IMR-90 (cell line): ENCODE data around the gene DDX53. TPM values are rescaled to one million over a fixed set of nuclear protein-coding genes. Genes with fewer than 3 reads are reported as not detected.

Experiments
- ATAC-seq: fragments of 200-7000 bp; cut with Tn5 transposase; 2 replicates; pipeline ENCODE4 v1.9.1; 2020; ENCODE audit warnings: low read depth, mild to moderate bottlenecking, moderate library complexity
- BruUV-seq: library from RNA; stranded (reverse); fragments of 400-500 nt; replicated peaks from 2 replicates; lab custom pipeline; 2021; lab: Mats Ljungman, UMichigan
- CTCF ChIA-PET: fragments of 300-600 bp; formaldehyde crosslinking; extraction: SDS; loops from one replicate; lab custom pipeline; 2021; ENCODE audit warnings: antibody characterized with exemption; lab: Yijun Ruan, JAX
- POLR2A ChIA-PET: fragments of 300-600 bp; sonication (Branson Sonifier 250); formaldehyde crosslinking; loops from one replicate; lab custom pipeline; 2022; ENCODE audit warnings: antibody characterized with exemption; ENCODE audit not compliant: unreplicated experiment; lab: Charles Lee
- DNase-seq: peaks from one replicate; pipeline ENCODE4 v3.0.0; 2013
- H2AFZ ChIP-seq: replicated peaks from 2 replicates; pipeline ENCODE3; 2013; ENCODE audit warnings: low read length, mild to moderate bottlenecking; ENCODE audit not compliant: poor library complexity
- H2AK5ac ChIP-seq: 2 replicates; pipeline ENCODE4 v1.6.1; 2013; ENCODE audit warnings: low read depth, low read length, inconsistent platforms
- H2AK9ac ChIP-seq: replicated peaks from 2 replicates; pipeline ENCODE3; 2013; ENCODE audit warnings: mild to moderate bottlenecking, low read depth, low read length, moderate library complexity; ENCODE audit not compliant: poor library complexity
- H2BK120ac ChIP-seq: 2 replicates; pipeline ENCODE4 v1.6.1; 2013; ENCODE audit warnings: low read depth, low read length, inconsistent platforms
- H2BK15ac ChIP-seq: 3 replicates; pipeline ENCODE4 v1.6.1; 2013; ENCODE audit warnings: low read depth, low read length, inconsistent platforms
- H2BK20ac ChIP-seq: 2 replicates; pipeline ENCODE4 v1.6.1; 2013; ENCODE audit warnings: low read depth, mild to moderate bottlenecking, inconsistent platforms, low read length, moderate library complexity
- H2BK5ac ChIP-seq: 2 replicates; pipeline ENCODE4 v1.6.1; 2013; ENCODE audit warnings: mild to moderate bottlenecking, low read depth, low read length, inconsistent platforms; ENCODE audit not compliant: poor library complexity, severe bottlenecking
- H3K14ac ChIP-seq: replicated peaks from 2 replicates; pipeline ENCODE4 v1.6.1; 2013; ENCODE audit warnings: low read depth, low read length, inconsistent platforms
- H3K18ac ChIP-seq: 2 replicates; pipeline ENCODE4 v1.6.1; 2013; ENCODE audit warnings: low read depth, low read length, control low read depth
- H3K23ac ChIP-seq: 2 replicates; pipeline ENCODE4 v1.6.1; 2013; ENCODE audit warnings: low read depth, low read length, inconsistent platforms
- H3K27ac ChIP-seq: 2 replicates; pipeline ENCODE4 v1.5.1; 2013; ENCODE audit warnings: mild to moderate bottlenecking, control low read depth, low read length; ENCODE audit not compliant: insufficient read depth
- H3K27me3 ChIP-seq: 2 replicates; pipeline ENCODE4 v1.6.1; 2013; ENCODE audit warnings: low read length; ENCODE audit not compliant: control insufficient read depth, insufficient read depth
- H3K36me3 ChIP-seq: 2 replicates; pipeline ENCODE4 v1.6.1; 2013; ENCODE audit warnings: low read length, mixed read lengths; ENCODE audit not compliant: control insufficient read depth, insufficient read depth
- H3K4ac ChIP-seq: 2 replicates; pipeline ENCODE4 v1.6.1; 2013; ENCODE audit warnings: low read depth, low read length, inconsistent platforms
- H3K4me1 ChIP-seq: 2 replicates; pipeline ENCODE4 v1.6.1; 2013; ENCODE audit warnings: low read length, mixed read lengths; ENCODE audit not compliant: control insufficient read depth, insufficient read depth
- H3K4me2 ChIP-seq: 2 replicates; pipeline ENCODE4 v1.6.1; 2013; ENCODE audit warnings: low read depth, mild to moderate bottlenecking, control low read depth, low read length, moderate library complexity
- H3K4me3 ChIP-seq: 2 replicates; pipeline ENCODE4 v1.5.1; 2013; ENCODE audit warnings: low read depth, mild to moderate bottlenecking, control low read depth, low read length, moderate library complexity; ENCODE audit not compliant: insufficient read depth
- H3K56ac ChIP-seq: 2 replicates; pipeline ENCODE4 v1.6.1; 2013; ENCODE audit warnings: low read length, inconsistent platforms; ENCODE audit not compliant: insufficient read depth; ENCODE audit errors: extremely low read depth
- H3K79me1 ChIP-seq, 2 experiments: 2 replicates each; pipeline ENCODE4 v1.6.1; 2013; ENCODE audit warnings: low read length in 2 of 2, inconsistent platforms in 1 of 2, low read depth in 1 of 2
- H3K9ac ChIP-seq: 2 replicates; pipeline ENCODE4 v1.6.1; 2013; ENCODE audit warnings: low read depth, low read length, control low read depth
- H3K9me1 ChIP-seq: 2 replicates; pipeline ENCODE4 v1.6.1; 2013; ENCODE audit warnings: low read length, inconsistent platforms; ENCODE audit not compliant: insufficient read depth
- H3K9me3 ChIP-seq: 2 replicates; pipeline ENCODE4 v1.6.1; 2013; ENCODE audit warnings: low read length; ENCODE audit not compliant: control insufficient read depth, insufficient read depth
- H4K20me1 ChIP-seq: 2 replicates; pipeline ENCODE4 v1.6.1; 2013; ENCODE audit warnings: low read length, inconsistent platforms; ENCODE audit not compliant: insufficient read depth
- H4K5ac ChIP-seq: 2 replicates; pipeline ENCODE4 v1.6.1; 2013; ENCODE audit warnings: mild to moderate bottlenecking, low read depth, low read length, control low read depth
- H4K8ac ChIP-seq, 2 experiments: 2 replicates each; pipeline ENCODE4 v1.6.1; 2013; ENCODE audit warnings: low read depth in 2 of 2, low read length in 2 of 2, control low read depth in 1 of 2, inconsistent platforms in 1 of 2
- H4K91ac ChIP-seq: 2 replicates; pipeline ENCODE4 v1.6.1; 2013; ENCODE audit warnings: low read depth, low read length, inconsistent platforms; ENCODE audit not compliant: insufficient read depth
- CEBPB ChIP-seq: IDR thresholded peaks from 2 replicates; pipeline ENCODE4 v1.6.1; 2012; ENCODE audit warnings: low read depth, low read length, improper control_type of control experiment
- FOS ChIP-seq: fragments of 150-350 bp; IDR thresholded peaks from 2 replicates; pipeline ENCODE4 v1.6.1; 2016; ENCODE audit warnings: low read depth, low read length
- MAFK ChIP-seq: IDR thresholded peaks from 2 replicates; pipeline ENCODE4 v1.6.1; 2012; ENCODE audit warnings: low read depth, low read length, improper control_type of control experiment
- MAZ ChIP-seq: IDR thresholded peaks from 2 replicates; pipeline ENCODE4 v1.6.1; 2012; ENCODE audit warnings: low read depth, mild to moderate bottlenecking, low read length, improper control_type of control experiment, moderate library complexity, borderline replicate concordance
- NFE2L2 ChIP-seq: fragments of 150-350 bp; IDR thresholded peaks from 2 replicates; pipeline ENCODE4 v1.6.1; 2016; ENCODE audit warnings: low read depth, mild to moderate bottlenecking, low read length
- RFX5 ChIP-seq: IDR thresholded peaks from 2 replicates; pipeline ENCODE4 v1.8.0; 2012; ENCODE audit warnings: low read depth, mild to moderate bottlenecking, low read length, moderate library complexity
- WGBS, 2 experiments: methylation state at CpG; one replicate each; pipeline versions ENCODE4 v1.1.5 to v1.1.7; 2013; ENCODE audit warnings: missing lambda C conversion rate in 2 of 2; ENCODE audit not compliant: insufficient read length in 1 of 2; ENCODE audit errors: extremely low coverage in 2 of 2; 5-methylcytosine and 5-hydroxymethylcytosine counted together
- dilution Hi-C: fragments of 300-500 bp; cut with HindIII; formaldehyde crosslinking; loops from one replicate; pipeline ENCODE4 v1.14.3; 2018; ENCODE audit warnings: low sequenced_read_pairs; ENCODE audit not compliant: unreplicated experiment
- in situ Hi-C: fragments of 300-500 bp; cut with MboI; formaldehyde crosslinking; loops from 3 replicates; pipeline ENCODE4 v1.14.3; 2019; ENCODE audit warnings: low sequenced_read_pairs, inconsistent platforms, mixed read lengths
- intact Hi-C: fragments of 100-400 bp; cut with micrococcal nuclease; formaldehyde crosslinking; loops from 2 replicates; pipeline ENCODE4 v1.10.0; 2022
- polyA plus RNA-seq, 3 experiments: library from polyadenylated mRNA; depleted of rRNA; stranded (reverse); fragments of >200 nt; gene quantifications; 2 replicates each; pipeline ENCODE4 v1.2.3, GENCODE V29; 2012; ENCODE audit warnings: low replicate concordance in 1 of 3
- total RNA-seq: library from RNA; depleted of rRNA; stranded (reverse); fragments of >200 nt; gene quantifications from 2 replicates; pipeline ENCODE4 v1.2.3, GENCODE V29; 2012

Gene DDX53
- total and polyA plus RNA-seq, 2 of the 4 experiments (the other 2 are of a cell fraction) = not detected

DNA sequence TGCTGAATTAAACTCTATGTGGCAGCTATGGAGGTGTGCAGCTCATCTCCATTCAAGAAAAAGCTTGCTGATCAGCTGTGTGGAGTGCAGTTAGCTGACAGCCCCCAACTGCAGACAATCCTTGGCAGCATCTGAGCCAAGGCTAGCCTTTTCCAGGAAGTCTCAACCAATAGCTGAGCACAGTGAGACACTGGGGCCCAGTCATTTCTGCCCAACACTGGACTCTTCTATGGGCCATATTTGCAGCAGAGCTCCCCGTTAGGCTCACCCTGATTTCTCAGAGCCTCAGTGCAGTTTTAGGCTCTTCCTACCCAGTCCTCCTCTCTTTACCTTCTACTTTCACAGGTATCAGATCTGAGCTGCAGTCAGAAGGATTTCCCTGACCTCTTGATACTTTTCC is 12.9 kb downstream of the DDX53 start:
- Histone ChIP-seq H3K79me1 (no peaks in the 10 kb centered on the region), H2BK120ac (no peak overlapping the region), H2BK20ac (no peak overlapping the region), H2AK5ac (no peak overlapping the region), H3K14ac (no peak overlapping the region), H3K4me1 (no peaks in the 10 kb centered on the region), H3K4me2 (no peak overlapping the region), H3K23ac (no peak overlapping the region), H3K9me3 (no peaks in the 10 kb centered on the region), H2AK9ac (no peak overlapping the region), H3K9me1 (no peaks in the 10 kb centered on the region), H3K4ac (no peak overlapping the region), H3K27me3 (no peaks in the 10 kb centered on the region), H3K4me3 (no peak overlapping the region), H3K56ac (no peak overlapping the region), H3K27ac (no peak overlapping the region), H3K18ac (no peak overlapping the region), H3K36me3 (no peaks in the 10 kb centered on the region), H2BK5ac (no peak overlapping the region), H4K5ac (no peak overlapping the region), H3K9ac (no peak overlapping the region), H2BK15ac (no peak overlapping the region), H4K8ac (no peak overlapping the region), H4K20me1 (no peaks in the 10 kb centered on the region), H4K91ac (no peak overlapping the region), H2AFZ (no peak overlapping the region)
- DNase-seq (no peak), ATAC-seq (no peak)
- in situ Hi-C loops (no loop called here), intact Hi-C loops (no loop called here), dilution Hi-C loops (no loop called here)
- no TSS peak for BruUV-seq
- WGBS, 2 experiments = no CpG with 5 or more reads among the region's 1 CpG
- no peak for TF ChIP-seq NFE2L2
- no peak for TF ChIP-seq RFX5
- no peak for TF ChIP-seq FOS
- TF ChIP-seq MAFK = no peak
- TF ChIP-seq MAZ = no peak
- no peak for TF ChIP-seq CEBPB
- ChIA-PET POLR2A (no interaction called here), CTCF (interaction anchor here (1.1 kb wide), 1 partner anchor 26 kb away, joined by 3 read pairs; no protein-coding TSS in a partner anchor)
